DND-41 (cell line): ENCODE measurements around the gene ILRUN.

ENCODE experiments used
- CTCF ChIP-seq: IDR thresholded peaks from 2 replicates; pipeline ENCODE4 v1.5.1; 2012; ENCODE audit warnings: borderline replicate concordance, low read length, moderate library complexity, mild to moderate bottlenecking; ENCODE audit not compliant: poor library complexity, severe bottlenecking; ENCODE audit errors: extremely low read depth
- EZH2 ChIP-seq: IDR thresholded peaks from 3 replicates; pipeline ENCODE4 v1.6.1; 2012; ENCODE audit warnings: borderline replicate concordance, low read depth, mild to moderate bottlenecking, moderate library complexity, low read length, inconsistent platforms; ENCODE audit not compliant: severe bottlenecking

- no peak for TF ChIP-seq CTCF
- TF ChIP-seq EZH2: no peak
These were observed 28.9 kb downstream of the ILRUN start for GRCh38 chr6:34667481-34668238.
